Measurements from ENCODE around the gene CAMK1.

Gene CAMK1

GRCh38 chr3:9769426-9770275, at the start of gene CAMK1:
Gene CAMK1, minus strand, starts transcription at chr3:9769947. Its CDS starts 2,198 bp downstream, at chr3:9767749.
- H3K9ac ChIP-seq = peak within 1 kb of the TSS; percentile 42
- H3K27me3 ChIP-seq (ENCODE audit: control insufficient read depth, insufficient read depth, low read length) = no peaks in the 10 kb centered on the region
- peak within 1 kb of the TSS; percentile 97 for H3K4me2 ChIP-seq (ENCODE audit: low read length)
- H3K79me2 ChIP-seq = no peaks in the 10 kb centered on the region
- no peaks in the 10 kb centered on the region for H3K36me3 ChIP-seq (ENCODE audit: control insufficient read depth, insufficient read depth, low read length)
- no peak for TF ChIP-seq CTCF (IDR thresholded peaks at IDR 0.05)
- H3K27ac ChIP-seq = peak within 1 kb of the TSS; percentile 60
- H2AFZ ChIP-seq = peak within 1 kb of the TSS; percentile 82
- no peaks in the 10 kb centered on the region for H3K9me3 ChIP-seq (ENCODE audit: control insufficient read depth, low read length)
- H3K4me3 ChIP-seq (ENCODE audit: low read depth, low read length) = peak within 1 kb of the TSS; percentile 83
- peaks cover 13% of the 10 kb centered on the region for H3K4me1 ChIP-seq

GRCh38 chr3:9818666-9819335, 49.1 kb upstream of the CAMK1 start:
- no peak overlapping the region for H2AFZ ChIP-seq
- no peaks in the 10 kb centered on the region for H3K36me3 ChIP-seq (ENCODE audit: control insufficient read depth, insufficient read depth, low read length)
- no peaks in the 10 kb centered on the region for H3K79me2 ChIP-seq
- H3K4me1 ChIP-seq = no peaks in the 10 kb centered on the region
- H3K9me3 ChIP-seq (ENCODE audit: control insufficient read depth, low read length) = no peaks in the 10 kb centered on the region
- H3K4me2 ChIP-seq (ENCODE audit: low read length) = no peak overlapping the region
- no peak overlapping the region for H3K9ac ChIP-seq
- no peak overlapping the region for H3K27ac ChIP-seq
- no peak for TF ChIP-seq CTCF (IDR thresholded peaks at IDR 0.05)
- H3K4me3 ChIP-seq (ENCODE audit: low read depth, low read length) = no peak overlapping the region
- no peaks in the 10 kb centered on the region for H3K27me3 ChIP-seq (ENCODE audit: control insufficient read depth, insufficient read depth, low read length)

GRCh38 chr3:9817436-9817835, 47.7 kb upstream of the CAMK1 start:
- H3K4me3 ChIP-seq (ENCODE audit: low read depth, low read length) = no peak overlapping the region
- no peak overlapping the region for H2AFZ ChIP-seq
- H3K79me2 ChIP-seq = no peaks in the 10 kb centered on the region
- TF ChIP-seq CTCF (IDR thresholded peaks at IDR 0.05) = no peak
- no peaks in the 10 kb centered on the region for H3K27me3 ChIP-seq (ENCODE audit: control insufficient read depth, insufficient read depth, low read length)
- H3K9ac ChIP-seq = no peak overlapping the region
- no peak overlapping the region for H3K4me2 ChIP-seq (ENCODE audit: low read length)
- no peaks in the 10 kb centered on the region for H3K9me3 ChIP-seq (ENCODE audit: control insufficient read depth, low read length)
- H3K4me1 ChIP-seq = no peaks in the 10 kb centered on the region
- H3K27ac ChIP-seq = no peak overlapping the region
- H3K36me3 ChIP-seq (ENCODE audit: control insufficient read depth, insufficient read depth, low read length) = no peaks in the 10 kb centered on the region

GRCh38 chr3:9815986-9816385, 46.2 kb upstream of the CAMK1 start:
- no peak for TF ChIP-seq CTCF (IDR thresholded peaks at IDR 0.05)
- Histone ChIP-seq H3K27ac (no peak overlapping the region), H3K4me3 (ENCODE audit: low read depth, low read length) (no peak overlapping the region), H3K36me3 (ENCODE audit: control insufficient read depth, insufficient read depth, low read length) (no peaks in the 10 kb centered on the region), H3K4me1 (no peaks in the 10 kb centered on the region), H2AFZ (no peak overlapping the region), H3K9ac (no peak overlapping the region), H3K27me3 (ENCODE audit: control insufficient read depth, insufficient read depth, low read length) (no peaks in the 10 kb centered on the region), H3K79me2 (no peaks in the 10 kb centered on the region), H3K9me3 (ENCODE audit: control insufficient read depth, low read length) (no peaks in the 10 kb centered on the region), H3K4me2 (ENCODE audit: low read length) (no peak overlapping the region)

All from parathyroid adenoma (tissue), 2 donors.